ENCODE measurements around the gene DPP6.
"Not testable (repeated sequence)": the region's sequence is repeated elsewhere in the genome, so short reads cannot be mapped to it uniquely, and the experiment has no call there.

- not testable (repeated sequence) for TF ChIP-seq POLR2A, CTCF, POLR2AphosphoS5 (IDR thresholded peaks at IDR 0.05)
Measured at GRCh38 chr7:154080249-154080648, 28.1 kb downstream of the DPP6 start.
